ENCODE measurements around the gene MXD4. TPM values are rescaled to one million over a fixed set of nuclear protein-coding genes. Genes with fewer than 3 reads are reported as not detected.
A peak's percentile ranks its signal among the peaks of the same experiment; 100 is the strongest.

The MXD4 gene
- total RNA-seq, 1 donor from 2014 or later: 36.0 TPM

DNA sequence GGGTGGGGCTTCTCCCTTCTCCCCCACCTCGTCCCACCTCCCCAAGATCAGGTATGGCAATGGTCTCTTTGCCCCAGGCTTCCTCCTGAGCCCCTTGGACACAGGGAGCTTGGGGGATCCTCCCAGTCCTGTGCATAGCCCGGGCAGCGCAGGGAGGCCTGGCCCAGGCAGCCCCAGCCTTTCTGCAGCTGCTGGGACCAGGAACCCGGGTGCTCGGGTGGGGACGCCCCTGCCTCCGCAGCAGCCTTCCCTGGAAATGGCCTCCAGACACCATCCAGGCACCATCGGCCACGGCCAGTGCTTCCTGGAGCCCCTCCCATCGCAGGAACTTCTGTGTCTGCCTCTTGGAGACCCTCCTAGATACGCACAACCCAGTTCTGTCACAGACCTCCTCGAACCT, 5.9 kb upstream of the MXD4 start:
- DNase-seq (ENCODE audit: missing footprints) (peak; percentile 47), ATAC-seq (no peak)
- intact Hi-C loops (cut with DNase I): loop anchor here (5.0 to 10.0 kb wide), 2 partner anchors 84 to 197 kb away; partner anchors contain the start of gene RNF4

GRCh38 chr4:2267320-2267811, 5.5 kb upstream of the MXD4 start:
- intact Hi-C loops (cut with DNase I): loop anchor here (5.0 to 10.0 kb wide), 2 partner anchors 85 to 197 kb away; partner anchors contain the start of gene RNF4

DNA sequence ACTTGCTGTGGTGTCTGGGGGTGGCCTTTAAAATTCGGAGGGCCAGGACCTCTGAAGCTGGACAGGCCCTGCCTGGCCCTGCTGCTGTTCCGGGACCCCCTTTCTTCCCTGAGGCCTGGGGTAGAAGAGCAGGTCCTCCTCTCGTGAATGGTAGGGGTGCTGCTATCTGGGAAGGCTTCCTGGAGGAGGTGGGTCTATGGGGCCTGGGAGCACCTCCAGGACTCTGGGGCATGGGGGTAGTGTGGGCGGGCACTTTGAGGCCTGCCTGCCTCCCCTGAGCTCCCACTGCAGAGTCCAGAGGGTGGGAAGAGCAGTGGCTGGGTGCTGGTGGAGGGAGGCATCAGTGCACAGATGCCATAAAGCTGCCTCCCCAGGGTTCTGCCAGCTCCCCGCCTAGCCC, 4.9 kb upstream of the MXD4 start:
- no peak for ATAC-seq
- DNase-seq (ENCODE audit: missing footprints): no peak
- intact Hi-C loops (cut with DNase I): loop anchor here (5.0 to 10.0 kb wide), 2 partner anchors 85 to 198 kb away; partner anchors contain the start of gene RNF4

More at GRCh38 chr4:2267320-2267811, 5.5 kb upstream of the MXD4 start:
- DNase-seq (ENCODE audit: missing footprints): peak; percentile 53
- no peak for ATAC-seq

- intact Hi-C loops (cut with DNase I): loop anchor here (5.0 to 10.0 kb wide), 2 partner anchors 86 to 199 kb away; partner anchors contain the start of gene RNF4
- DNase-seq (ENCODE audit: missing footprints): peak; percentile 83
- peak; percentile 41 for ATAC-seq
These were observed 4.3 kb upstream of the MXD4 start for GRCh38 chr4:2266181-2266580.

DNA sequence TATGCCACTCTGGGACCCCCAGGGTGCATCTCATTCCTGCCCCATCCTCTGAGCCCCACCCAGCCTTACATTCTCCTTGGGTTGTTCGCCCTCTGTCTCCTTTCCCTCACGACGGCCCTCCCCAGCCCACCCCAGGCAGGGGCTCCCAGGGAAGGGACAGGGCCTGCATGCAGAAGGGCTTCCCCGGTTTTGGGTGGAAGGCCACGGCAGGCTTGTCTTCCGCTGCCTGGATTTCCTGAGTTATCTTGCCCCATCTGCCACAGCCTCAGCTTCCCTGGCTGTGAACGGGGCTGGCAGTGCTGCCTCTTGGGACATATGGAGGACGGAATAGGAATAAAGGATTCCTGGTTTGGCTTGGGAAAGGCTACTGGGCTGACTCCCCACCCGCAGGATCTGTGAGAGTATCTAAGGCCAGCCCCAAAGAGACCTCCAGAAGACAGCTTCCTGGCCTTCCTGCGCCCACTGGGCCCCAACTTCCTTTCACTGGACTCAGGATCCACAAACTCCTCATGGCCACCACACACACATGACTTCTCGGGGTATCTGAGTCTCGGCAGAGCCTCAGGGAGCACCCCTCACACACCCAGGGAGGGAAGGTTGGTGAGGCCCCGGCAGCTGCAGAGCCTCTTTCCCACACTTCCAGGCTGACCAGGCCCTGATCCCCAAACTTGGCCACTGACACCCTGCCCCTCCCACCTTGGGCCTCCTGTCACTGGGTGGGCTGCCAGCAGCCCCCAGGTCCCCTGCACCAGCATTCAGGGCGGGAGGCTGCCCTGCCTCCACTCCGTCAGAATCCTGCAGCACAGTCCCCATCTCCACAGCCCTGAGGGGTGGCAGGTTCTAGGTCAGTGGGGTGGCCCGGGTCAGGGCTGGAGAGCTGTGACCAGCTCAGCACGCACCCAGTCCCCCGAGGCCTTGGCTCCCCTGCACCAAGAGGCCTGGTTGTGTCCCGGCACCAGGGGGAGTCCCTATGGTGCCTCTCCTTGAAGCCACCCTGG, 3.5 kb upstream of the MXD4 start:
- intact Hi-C loops (cut with DNase I): loop anchor here (5.0 to 10.0 kb wide), 2 partner anchors 87 to 199 kb away; partner anchors contain the start of gene RNF4
- ATAC-seq: no peak
- DNase-seq (ENCODE audit: missing footprints): peak; percentile 73

DNA sequence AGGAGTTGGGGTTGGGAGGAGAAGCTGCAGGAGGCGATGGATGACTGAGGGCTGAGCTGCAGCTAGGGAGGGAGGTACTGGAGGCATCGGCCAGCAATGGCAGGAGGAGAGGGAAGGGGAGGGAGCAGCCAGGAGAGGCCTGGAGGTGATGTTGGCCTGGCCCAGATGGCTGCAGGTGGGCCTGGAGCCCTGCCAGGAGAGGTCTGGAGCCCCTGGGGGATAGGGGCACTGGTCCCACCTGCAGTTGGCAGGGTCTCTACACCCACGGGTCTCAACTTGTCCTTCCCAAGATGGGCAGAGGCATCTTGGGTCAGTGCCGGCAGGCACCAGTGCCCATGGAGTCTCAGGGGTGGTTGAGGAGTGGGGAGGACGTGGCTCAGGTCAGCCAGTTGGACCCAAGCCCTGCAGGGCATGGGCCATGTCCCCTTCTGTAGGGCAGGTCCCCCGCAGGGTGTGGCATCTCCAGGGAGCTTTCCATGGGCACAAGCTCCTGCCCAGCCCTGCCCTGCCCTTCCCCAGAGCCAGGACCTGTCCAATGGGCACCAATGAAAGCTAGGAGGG, 2.7 kb upstream of the MXD4 start:
- DNase-seq (ENCODE audit: missing footprints) (peak; percentile 61), ATAC-seq (no peak)
- intact Hi-C loops (cut with DNase I): loop anchor here (5.0 to 10.0 kb wide), 3 partner anchors 88 to 493 kb away; partner anchors contain the start of genes RNF4 and TNIP2

DNA sequence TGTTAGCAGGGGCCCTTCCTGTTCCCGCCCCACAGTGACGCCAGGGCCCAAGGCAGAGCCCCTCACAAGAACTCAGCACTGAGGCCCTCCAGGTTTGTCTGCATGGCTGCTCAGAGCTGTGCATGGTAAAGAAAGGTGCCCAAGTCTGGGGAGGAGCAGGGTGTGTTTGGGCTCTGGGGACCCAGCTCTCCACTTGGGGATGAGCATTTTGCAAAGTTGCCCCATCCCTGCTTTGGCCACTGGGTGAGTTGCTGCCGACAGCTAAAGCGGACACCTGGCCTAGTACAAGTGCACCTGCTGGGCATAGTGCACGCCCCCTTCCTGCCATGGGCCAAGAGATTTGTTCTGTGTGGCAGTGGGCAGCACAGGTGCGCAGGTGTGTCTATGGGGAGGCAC, 2.0 kb upstream of the MXD4 start:
- intact Hi-C loops (cut with DNase I): loop anchor here (5.0 to 10.0 kb wide), 2 partner anchors 201 to 493 kb away; partner anchors contain the start of genes RNF4 and TNIP2
- ATAC-seq: no peak

DNA sequence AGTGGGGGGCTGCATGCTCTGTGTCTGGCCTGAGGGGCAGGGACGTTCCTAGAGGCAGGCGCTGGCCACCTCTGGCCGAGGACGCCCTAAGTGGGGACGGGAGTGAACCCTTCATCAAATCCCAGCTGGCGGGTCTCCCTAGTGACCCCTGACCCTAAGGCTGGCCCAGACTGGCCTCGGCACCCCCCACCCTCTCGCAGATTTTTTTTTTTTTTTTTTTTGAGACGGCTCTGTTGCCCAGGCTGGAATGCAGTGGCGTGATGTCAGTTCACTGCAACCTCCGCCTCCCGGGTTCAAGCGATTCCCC, 988 bp upstream of the MXD4 start:
- ATAC-seq: no peak
- no peak for DNase-seq (ENCODE audit: missing footprints)
- intact Hi-C loops (cut with DNase I): loop anchor here (1.0 to 10.0 kb wide), 3 partner anchors 155 to 494 kb away; partner anchors contain the start of genes CFAP99, RNF4, TNIP2 and ZFYVE28

More for the DNA sequence above, 2.0 kb upstream of the MXD4 start:
- DNase-seq (ENCODE audit: missing footprints): peak; percentile 48

- intact Hi-C loops (cut with DNase I): loop anchor here (1.0 to 10.0 kb wide), 3 partner anchors 156 to 495 kb away; partner anchors contain the start of genes CFAP99, RNF4, TNIP2 and ZFYVE28
- peak; percentile 96 for ATAC-seq
- DNase-seq (ENCODE audit: missing footprints): peak; percentile 100
These were observed 435 bp upstream of the MXD4 start for GRCh38 chr4:2262145-2262943.

GRCh38 chr4:2261110-2261852, 628 bp downstream of the MXD4 start:
- DNase-seq (ENCODE audit: missing footprints) (peak; percentile 88), ATAC-seq (no peak)
- intact Hi-C loops (cut with DNase I): loop anchor here (5.0 to 10.0 kb wide), 2 partner anchors 204 to 496 kb away; partner anchors contain the start of genes RNF4 and TNIP2

DNA sequence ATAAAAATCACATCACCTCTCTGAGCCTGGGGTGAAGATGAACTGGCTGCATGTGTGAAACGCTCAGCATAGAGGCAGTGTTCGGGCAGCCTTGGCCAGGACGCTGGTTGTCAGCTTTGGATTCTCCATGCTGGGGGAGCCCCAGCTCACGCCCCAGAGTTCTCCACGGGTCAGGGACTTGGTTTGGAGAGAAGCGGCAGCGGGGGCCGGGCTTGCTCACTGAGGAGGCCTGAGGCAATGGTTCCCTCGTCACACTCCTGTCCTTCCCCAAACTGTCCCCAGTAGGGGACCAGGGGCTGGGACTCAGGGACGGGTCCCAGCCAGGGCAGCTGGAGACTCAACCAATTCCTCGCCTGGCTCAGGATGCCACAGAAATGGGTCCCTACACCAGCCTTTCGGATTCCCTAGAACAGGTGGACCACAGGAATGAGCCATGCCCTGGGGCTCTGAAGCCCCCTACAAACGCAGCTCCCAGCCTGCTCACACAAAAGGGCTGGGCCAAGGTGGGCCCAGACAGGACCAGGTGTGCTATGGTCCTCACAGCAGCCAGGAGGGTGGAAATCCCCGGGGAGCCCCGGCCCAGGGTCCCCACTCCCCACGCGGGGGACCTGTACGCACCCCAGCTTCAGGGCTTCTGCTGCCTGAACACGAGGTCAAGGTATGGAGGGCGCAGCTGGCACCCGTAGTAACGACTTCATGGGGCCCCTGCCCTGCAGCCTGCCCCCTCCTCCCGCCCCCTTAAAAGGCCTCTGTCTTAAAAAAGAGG, 1.4 kb downstream of the MXD4 start:
- DNase-seq (ENCODE audit: missing footprints): peak; percentile 67
- intact Hi-C loops (cut with DNase I): loop anchor here (5.0 to 10.0 kb wide), 2 partner anchors 204 to 497 kb away; partner anchors contain the start of genes RNF4 and TNIP2
- ATAC-seq: no peak

- ATAC-seq (no peak), DNase-seq (ENCODE audit: missing footprints) (peak; percentile 53)
- intact Hi-C loops (cut with DNase I): loop anchor here (5.0 to 10.0 kb wide), 2 partner anchors 205 to 498 kb away; partner anchors contain the start of genes RNF4 and TNIP2
These were observed 2.2 kb downstream of the MXD4 start for GRCh38 chr4:2259541-2260343.

- intact Hi-C loops (cut with DNase I): no loop called here
- ATAC-seq: no peak
- peak; percentile 64 for DNase-seq (ENCODE audit: missing footprints)
These were observed 2.8 kb downstream of the MXD4 start for GRCh38 chr4:2259036-2259540.

GRCh38 chr4:2258091-2259035, 3.5 kb downstream of the MXD4 start:
- DNase-seq (ENCODE audit: missing footprints) (peak; percentile 50), ATAC-seq (no peak)
- intact Hi-C loops (cut with DNase I): no loop called here

All from Right ventricle myocardium inferior (tissue), 1 donor.